CD4-positive, alpha-beta T cell (primary cell): ENCODE data around the gene MAP4K5. TPM values are rescaled to one million over a fixed set of nuclear protein-coding genes. Genes with fewer than 3 reads are reported as not detected.
A peak's percentile ranks its signal among the peaks of the same experiment; 100 is the strongest.

Experiments used
- ATAC-seq: fragments of 200-7000 bp; cut with Tn5 transposase; one replicate; pipeline ENCODE4 v1.10.0; 2022; ENCODE audit warnings: mild to moderate bottlenecking; ENCODE audit not compliant: poor library complexity
- CTCF ChIA-PET: fragments of 350-600 bp; sonication (Branson Sonifier 250); formaldehyde crosslinking; loops from one replicate; lab custom pipeline; 2021; ENCODE audit warnings: antibody characterized with exemption, inconsistent platforms; lab: Charles Lee
- POLR2A ChIA-PET: fragments of 350-600 bp; sonication (Branson Sonifier 250); formaldehyde crosslinking; loops from one replicate; lab custom pipeline; 2021; ENCODE audit warnings: antibody characterized with exemption, inconsistent platforms; lab: Charles Lee
- DNase-seq, 14 experiments: peaks; one replicate each; pipeline ENCODE4 v3.0.0-alpha.2; 2013 to 2020; ENCODE audit warnings: mixed read lengths in 2 of 14
- H3K27ac ChIP-seq, 2 donors: one replicate each; pipeline versions ENCODE4 v1.5.1 to v1.7.0; 2013; ENCODE audit warnings: low read length in 2 of 2, low read depth in 1 of 2, mild to moderate bottlenecking in 1 of 2
- H3K27me3 ChIP-seq, 2 experiments: 1 replicate in 1 of 2; 2 replicates in 1 of 2; pipeline versions ENCODE4 v1.6.1 to v1.7.0; 2013; ENCODE audit warnings: low read length in 2 of 2, control low read depth in 1 of 2, mild to moderate bottlenecking in 1 of 2, moderate library complexity in 1 of 2; ENCODE audit not compliant: insufficient read depth in 2 of 2, control insufficient read depth in 1 of 2
- H3K36me3 ChIP-seq: one replicate; pipeline ENCODE4 v1.6.1; 2013; ENCODE audit warnings: low read length, control low read depth; ENCODE audit not compliant: insufficient read depth
- H3K4me1 ChIP-seq: one replicate; pipeline ENCODE4 v1.6.1; 2013; ENCODE audit warnings: low read length, control low read depth; ENCODE audit not compliant: insufficient read depth
- H3K4me3 ChIP-seq: one replicate; pipeline ENCODE4 v1.5.1; 2013; ENCODE audit warnings: mild to moderate bottlenecking, low read length, moderate library complexity
- H3K9me3 ChIP-seq, 2 experiments: 1 replicate in 1 of 2; 2 replicates in 1 of 2; pipeline versions ENCODE4 v1.6.1 to v1.7.0; 2013; ENCODE audit warnings: low read length in 2 of 2, mild to moderate bottlenecking in 2 of 2, control low read depth in 1 of 2, moderate library complexity in 1 of 2; ENCODE audit not compliant: control insufficient read depth in 1 of 2, insufficient read depth in 1 of 2
- H3K27ac Mint-ChIP-seq: one replicate; pipeline ENCODE4 v1.8.0; 2020; ENCODE audit warnings: mixed read lengths
- H3K27me3 Mint-ChIP-seq: one replicate; pipeline ENCODE4 v1.8.0; 2021; ENCODE audit warnings: mixed read lengths
- H3K36me3 Mint-ChIP-seq: one replicate; pipeline ENCODE4 v1.8.0; 2021; ENCODE audit warnings: low read depth, mixed read lengths
- H3K4me1 Mint-ChIP-seq: one replicate; pipeline ENCODE4 v1.8.0; 2021; ENCODE audit warnings: low read depth, mixed read lengths
- H3K4me3 Mint-ChIP-seq: one replicate; pipeline ENCODE4 v1.8.0; 2020; ENCODE audit warnings: mild to moderate bottlenecking, mixed read lengths
- H3K9me3 Mint-ChIP-seq: one replicate; pipeline ENCODE4 v1.8.0; 2020; ENCODE audit warnings: mixed read lengths
- intact Hi-C, 2 experiments: fragments of 100-400 bp; cut with DNase I in 1 of 2; cut with micrococcal nuclease in 1 of 2; formaldehyde crosslinking; loops; one replicate each; pipeline versions ENCODE4 v1.15.1 to v1.9.0; 2023 to 2025; cut with DNase I, micrococcal nuclease
- total RNA-seq, 174 experiments: library from RNA in 2 of 174; stranded (reverse) in 2 of 174; gene quantifications; one replicate each; pipeline ENCODE4 v1.2.3 and lab custom pipeline; 2021 to 2026
- TF ChIP-seq, protein P1 (sequence below): fragments of 200-600 bp; IDR thresholded peaks from one replicate; pipeline ENCODE4 v1.8.0; 2022; ENCODE audit warnings: antibody characterized with exemption, mild to moderate bottlenecking

MAP4K5 gene
- total RNA-seq, 2 experiments from 2014 or later = 32.4 to 34.5 TPM

- no peak overlapping the region for H3K27ac Mint-ChIP-seq
- H3K27me3 Mint-ChIP-seq = peaks cover 4% of the 10 kb centered on the region
- H3K4me1 Mint-ChIP-seq = peaks cover 12% of the 10 kb centered on the region
- H3K36me3 ChIP-seq = no peaks in the 10 kb centered on the region
- H3K9me3 ChIP-seq = no peaks in the 10 kb centered on the region
- peaks cover 12% of the 10 kb centered on the region for H3K4me1 ChIP-seq
- ChIA-PET CTCF (no interaction called here), POLR2A (no interaction called here)
- H3K27me3 ChIP-seq = no peaks in the 10 kb centered on the region
- H3K9me3 Mint-ChIP-seq = no peaks in the 10 kb centered on the region
- no peak for ATAC-seq
- peak overlapping the region; percentile 85 for H3K4me3 Mint-ChIP-seq
- DNase-seq = no peak
- TF ChIP-seq, protein P1, sequence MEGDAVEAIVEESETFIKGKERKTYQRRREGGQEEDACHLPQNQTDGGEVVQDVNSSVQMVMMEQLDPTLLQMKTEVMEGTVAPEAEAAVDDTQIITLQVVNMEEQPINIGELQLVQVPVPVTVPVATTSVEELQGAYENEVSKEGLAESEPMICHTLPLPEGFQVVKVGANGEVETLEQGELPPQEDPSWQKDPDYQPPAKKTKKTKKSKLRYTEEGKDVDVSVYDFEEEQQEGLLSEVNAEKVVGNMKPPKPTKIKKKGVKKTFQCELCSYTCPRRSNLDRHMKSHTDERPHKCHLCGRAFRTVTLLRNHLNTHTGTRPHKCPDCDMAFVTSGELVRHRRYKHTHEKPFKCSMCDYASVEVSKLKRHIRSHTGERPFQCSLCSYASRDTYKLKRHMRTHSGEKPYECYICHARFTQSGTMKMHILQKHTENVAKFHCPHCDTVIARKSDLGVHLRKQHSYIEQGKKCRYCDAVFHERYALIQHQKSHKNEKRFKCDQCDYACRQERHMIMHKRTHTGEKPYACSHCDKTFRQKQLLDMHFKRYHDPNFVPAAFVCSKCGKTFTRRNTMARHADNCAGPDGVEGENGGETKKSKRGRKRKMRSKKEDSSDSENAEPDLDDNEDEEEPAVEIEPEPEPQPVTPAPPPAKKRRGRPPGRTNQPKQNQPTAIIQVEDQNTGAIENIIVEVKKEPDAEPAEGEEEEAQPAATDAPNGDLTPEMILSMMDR = no peak
- H3K36me3 Mint-ChIP-seq = no peaks in the 10 kb centered on the region
- H3K4me3 ChIP-seq = no peak overlapping the region
- no peak overlapping the region for H3K27ac ChIP-seq
- intact Hi-C loops = loop anchor here in 1 of 2 experiments (5.0 kb wide), 1 partner anchor 36 kb away; no protein-coding TSS in a partner anchor
Measured at GRCh38 chr14:50398189-50398580, 134.2 kb downstream of the MAP4K5 start.

- DNase-seq = no peak
- H3K27ac Mint-ChIP-seq = no peak overlapping the region
- no peak for ATAC-seq
- Histone ChIP-seq H3K4me3 (peak overlapping the region; percentile 62), H3K27me3 (no peaks in the 10 kb centered on the region), H3K4me1 (peaks cover 12% of the 10 kb centered on the region), H3K9me3 (no peaks in the 10 kb centered on the region), H3K27ac (no peak overlapping the region), H3K36me3 (no peaks in the 10 kb centered on the region)
- intact Hi-C loops = loop anchor here in 1 of 2 experiments (5.0 kb wide), 1 partner anchor 35 kb away; no protein-coding TSS in a partner anchor
- ChIA-PET CTCF (no interaction called here), POLR2A (interaction anchor here (1.2 to 1.7 kb wide), 3 partner anchors 34 to 85 kb away, joined by 3 to 9 read pairs (median 4); partner anchors contain the start of gene DMAC2L)
- peak overlapping the region; percentile 85 for H3K4me3 Mint-ChIP-seq
- TF ChIP-seq, protein P1 = no peak
- H3K27me3 Mint-ChIP-seq = peaks cover 4% of the 10 kb centered on the region
- no peaks in the 10 kb centered on the region for H3K9me3 Mint-ChIP-seq
- no peaks in the 10 kb centered on the region for H3K36me3 Mint-ChIP-seq
- peaks cover 12% of the 10 kb centered on the region for H3K4me1 Mint-ChIP-seq
Measured at GRCh38 chr14:50397390-50398188, 134.8 kb downstream of the MAP4K5 start.

GRCh38 chr14:50396631-50397389 lies 135.6 kb downstream of the MAP4K5 start, which contains the start of gene CDKL1:
Gene CDKL1, minus strand, starts transcription at chr14:50396881. Its CDS starts 1,013 bp downstream, at chr14:50395868.
- intact Hi-C loops = loop anchor here in 1 of 2 experiments (5.0 kb wide), 1 partner anchor 35 kb away; no protein-coding TSS in a partner anchor
- H3K27me3 ChIP-seq = no peaks in the 10 kb centered on the region
- TF ChIP-seq, protein P1 = no peak
- no peaks in the 10 kb centered on the region for H3K36me3 ChIP-seq
- peak in 12 of 14 experiments; percentile 3 to 62 (median 24) for DNase-seq
- peaks cover 4% of the 10 kb centered on the region for H3K27me3 Mint-ChIP-seq
- no peaks in the 10 kb centered on the region for H3K36me3 Mint-ChIP-seq
- H3K4me3 Mint-ChIP-seq = peak within 1 kb of the TSS; percentile 89
- peak; percentile 54 for ATAC-seq
- CTCF ChIA-PET = interaction anchor here (0.7 kb wide), 1 partner anchor 76 kb away, joined by 3 read pairs; no protein-coding TSS in a partner anchor
- H3K27ac ChIP-seq = no peak within 1 kb of the TSS
- POLR2A ChIA-PET = interaction anchor here (0.8 to 1.7 kb wide), 5 partner anchors 33 to 776 kb away, joined by 3 to 9 read pairs (median 3); partner anchors contain the start of genes DMAC2L, MGAT2 and RPL36AL
- no peaks in the 10 kb centered on the region for H3K9me3 Mint-ChIP-seq
- peak within 1 kb of the TSS; percentile 62 for H3K4me3 ChIP-seq
- no peaks in the 10 kb centered on the region for H3K9me3 ChIP-seq
- peaks cover 12% of the 10 kb centered on the region for H3K4me1 ChIP-seq
- H3K4me1 Mint-ChIP-seq = peaks cover 12% of the 10 kb centered on the region
- H3K27ac Mint-ChIP-seq = no peak within 1 kb of the TSS
